Esophagus squamous epithelium (tissue), 5 donors: ENCODE results near the gene MRPL41. TPM values are rescaled to one million over a fixed set of nuclear protein-coding genes. Genes with fewer than 3 reads are reported as not detected.
A peak's percentile ranks its signal among the peaks of the same experiment; 100 is the strongest.

Experiments
- DNase-seq: peaks from one replicate; lab custom pipeline; 2025; lab: John Stamatoyannopoulos, UW
- H3K27ac ChIP-seq, 4 donors: fragments of 200-600 bp; sonication (generic); one replicate each; pipeline ENCODE4 v1.5.1; 2016 to 2019; ENCODE audit warnings: mild to moderate bottlenecking in 1 of 4
- H3K27me3 ChIP-seq, 4 donors: fragments of 200-600 bp; sonication (generic); 1 replicate in 3 of 4; 2 replicates in 1 of 4; pipeline versions ENCODE4 v1.5.1 to v1.6.0; 2017 to 2021; ENCODE audit warnings: antibody characterized with exemption in 1 of 4
- H3K36me3 ChIP-seq, 3 donors: fragments of 200-600 bp; sonication (generic); one replicate each; pipeline ENCODE4 v1.5.1; 2016 to 2019
- H3K4me1 ChIP-seq, 3 donors: fragments of 200-600 bp; sonication (generic); one replicate each; pipeline ENCODE4 v1.5.1; 2017 to 2019
- H3K4me3 ChIP-seq, 4 donors: fragments of 200-600 bp; sonication (generic); 1 replicate in 3 of 4; 2 replicates in 1 of 4; pipeline ENCODE4 v1.5.1; 2016 to 2019; ENCODE audit warnings: mild to moderate bottlenecking in 2 of 4, moderate library complexity in 1 of 4
- H3K9me3 ChIP-seq, 3 donors: fragments of 200-600 bp; sonication (generic); one replicate each; pipeline ENCODE4 v1.5.1; 2016 to 2019
- CTCF ChIP-seq, 6 experiments: fragments of 450-650 bp in 4 of 6; fragments of 200-600 bp in 2 of 6; sonication (generic) in 2 of 6; IDR thresholded peaks; one replicate each; pipeline ENCODE4 v1.5.1; 2016 to 2019; ENCODE audit warnings: antibody characterized with exemption in 6 of 6, mild to moderate bottlenecking in 4 of 6, moderate library complexity in 4 of 6
- POLR2A ChIP-seq, 4 donors: fragments of 450-650 bp; IDR thresholded peaks; one replicate each; pipeline ENCODE4 v1.6.1; 2017; ENCODE audit warnings: antibody characterized with exemption in 4 of 4, mild to moderate bottlenecking in 4 of 4, moderate library complexity in 3 of 4
- WGBS, 2 donors: methylation state at CpG; one replicate each; pipeline ENCODE4 v1.1.5; 2018; 5-methylcytosine and 5-hydroxymethylcytosine counted together
- intact Hi-C: fragments of 100-400 bp; cut with DNase I; formaldehyde crosslinking; loops from one replicate; pipeline ENCODE4 v1.15.0; 2022
- total RNA-seq, 4 donors: library from RNA; depleted of rRNA; stranded (reverse); fragments of >200 nt; gene quantifications; one replicate each; pipeline ENCODE4 v1.1.0, GENCODE V29; 2016
- donor health status: DM: yes; HTN: yes; CAD: no.

Gene MRPL41
- total RNA-seq, 4 donors from 2014 or later = 31.6 to 48.6 (median 37.1) TPM

GRCh38 chr9:137543237-137543963 is 8.3 kb upstream of the MRPL41 start:
- H3K9me3 ChIP-seq = no peaks in the 10 kb centered on the region
- H3K36me3 ChIP-seq = peaks cover 0 to 25% (median 0%) of the 10 kb centered on the region in 3 donors
- intact Hi-C loops = no loop called here
- H3K27ac ChIP-seq = peak overlapping the region in 1 of 4 donors; percentile 55
- H3K4me1 ChIP-seq = peaks cover 0 to 10% (median 0%) of the 10 kb centered on the region in 3 donors
- 90 to 92% methylated on average over 2 to 12 of the region's 25 CpGs for WGBS, 2 donors
- H3K27me3 ChIP-seq = no peaks in the 10 kb centered on the region
- H3K4me3 ChIP-seq = no peak overlapping the region
- TF ChIP-seq CTCF (IDR thresholded peaks at IDR 0.05) (no peak), POLR2A (IDR thresholded peaks at IDR 0.05) (no peak)
- DNase-seq = no peak

GRCh38 chr9:137544176-137544760 is 7.4 kb upstream of the MRPL41 start:
- Histone ChIP-seq H3K4me3 (no peak overlapping the region), H3K9me3 (no peaks in the 10 kb centered on the region), H3K4me1 (peaks cover 0 to 18% (median 0%) of the 10 kb centered on the region in 3 donors), H3K27me3 (no peaks in the 10 kb centered on the region), H3K27ac (peak overlapping the region in 2 of 4 donors; percentile 33 to 55), H3K36me3 (peaks cover 0 to 25% (median 0%) of the 10 kb centered on the region in 3 donors)
- TF ChIP-seq POLR2A (IDR thresholded peaks at IDR 0.05) (no peak), CTCF (IDR thresholded peaks at IDR 0.05) (no peak)
- no peak for DNase-seq
- intact Hi-C loops = no loop called here
- WGBS, 2 donors = 70 to 74% methylated on average over 12 of the region's 12 CpGs

- Histone ChIP-seq H3K27me3 (no peaks in the 10 kb centered on the region), H3K27ac (peak overlapping the region in 2 of 4 donors; percentile 24 to 55), H3K4me1 (peaks cover 0 to 26% (median 6%) of the 10 kb centered on the region in 3 donors), H3K36me3 (peaks cover 0 to 22% (median 0%) of the 10 kb centered on the region in 3 donors), H3K9me3 (no peaks in the 10 kb centered on the region), H3K4me3 (no peak overlapping the region)
- intact Hi-C loops = no loop called here
- no peak for DNase-seq
- no peak for TF ChIP-seq CTCF (IDR thresholded peaks at IDR 0.05)
- TF ChIP-seq POLR2A (IDR thresholded peaks at IDR 0.05) = no peak
- 26 to 80% methylated on average over 1 to 5 of the region's 10 CpGs for WGBS, 2 donors
Observed at GRCh38 chr9:137545123-137545522, 6.6 kb upstream of the MRPL41 start.

- DNase-seq = no peak
Observed at GRCh38 chr9:137547687-137548543, 3.8 kb upstream of the MRPL41 start.

More at GRCh38 chr9:137547687-137548543, 3.8 kb upstream of the MRPL41 start:
- peaks cover 0 to 11% (median 0%) of the 10 kb centered on the region in 3 donors for H3K36me3 ChIP-seq
- peaks cover 13 to 47% (median 13%) of the 10 kb centered on the region in 3 donors for H3K4me1 ChIP-seq
- no peaks in the 10 kb centered on the region for H3K9me3 ChIP-seq
- no peaks in the 10 kb centered on the region for H3K27me3 ChIP-seq
- intact Hi-C loops = no loop called here
- TF ChIP-seq CTCF (IDR thresholded peaks at IDR 0.05) (no peak), POLR2A (IDR thresholded peaks at IDR 0.05) (no peak)
- peak overlapping the region in 1 of 4 donors; percentile 5 for H3K27ac ChIP-seq
- no peak overlapping the region for H3K4me3 ChIP-seq
- WGBS, 2 donors = 70 to 75% methylated on average over 9 to 12 of the region's 23 CpGs
